Bronchial epithelial cell (primary cell): Measurements from ENCODE around the gene PLCXD1. TPM values are rescaled to one million over a fixed set of nuclear protein-coding genes. Genes with fewer than 3 reads are reported as not detected.
"Not testable (repeated sequence)": the region's sequence is repeated elsewhere in the genome, so short reads cannot be mapped to it uniquely, and the experiment has no call there.

Experiments
- DNase-seq: peaks from one replicate; pipeline ENCODE4 v3.0.0-alpha.2; 2010; ENCODE audit warnings: low read depth
- FAIRE-seq: peaks from 2 replicates; lab custom pipeline; 2011; peaks lifted over from hg19 to GRCh38; lab: Jason Lieb, UNC
- H3K27me3 ChIP-seq: 2 replicates; pipeline ENCODE4 v1.5.1; 2011; ENCODE audit warnings: low read length; ENCODE audit not compliant: control insufficient read depth, insufficient read depth
- H3K36me3 ChIP-seq: 2 replicates; pipeline ENCODE4 v1.5.1; 2011; ENCODE audit warnings: low read length; ENCODE audit not compliant: control insufficient read depth, insufficient read depth
- H3K4me3 ChIP-seq: 2 replicates; pipeline ENCODE4 v1.5.1; 2011; ENCODE audit warnings: mild to moderate bottlenecking, low read depth, low read length, control low read depth
- CTCF ChIP-seq: IDR thresholded peaks from 2 replicates; pipeline ENCODE4 v1.5.1; 2011; ENCODE audit warnings: mild to moderate bottlenecking, moderate library complexity, low read length, control low read depth, inconsistent platforms; ENCODE audit not compliant: insufficient read depth, severe bottlenecking
- total RNA-seq: library from RNA; depleted of rRNA; stranded (reverse); fragments of >200 nt; gene quantifications from 2 replicates; pipeline ENCODE4 v1.2.1, GENCODE V29; 2014

The PLCXD1 gene
- total RNA-seq, 1 donor from 2014 or later, result 3.9 TPM

- H3K36me3 ChIP-seq, result peaks cover 24% of the 10 kb centered on the region
- not testable (repeated sequence) for FAIRE-seq, H3K4me3 ChIP-seq, H3K27me3 ChIP-seq, DNase-seq
Measured at GRCh38 chrX:306614-307251, 25.6 kb downstream of the PLCXD1 start.

- H3K4me3 ChIP-seq, result no peak overlapping the region
- DNase-seq (no peak), FAIRE-seq (no peak)
- H3K27me3 ChIP-seq, result no peaks in the 10 kb centered on the region
- peaks cover 27% of the 10 kb centered on the region for H3K36me3 ChIP-seq
- no peak for TF ChIP-seq CTCF
Measured at GRCh38 chrX:307261-308111, 26.3 kb downstream of the PLCXD1 start.

- no peak for FAIRE-seq
- TF ChIP-seq CTCF, result no peak
- no peak for DNase-seq
Measured at GRCh38 chrX:308821-309520, 27.8 kb downstream of the PLCXD1 start.

GRCh38 chrX:310621-311155, 29.5 kb downstream of the PLCXD1 start:
- FAIRE-seq (no peak), DNase-seq (no peak)
- no peak overlapping the region for H3K4me3 ChIP-seq
- H3K27me3 ChIP-seq, result no peaks in the 10 kb centered on the region
- TF ChIP-seq CTCF, result no peak
- H3K36me3 ChIP-seq, result peaks cover 29% of the 10 kb centered on the region

More at GRCh38 chrX:308821-309520, 27.8 kb downstream of the PLCXD1 start:
- Histone ChIP-seq H3K4me3 (no peak overlapping the region), H3K36me3 (peaks cover 27% of the 10 kb centered on the region), H3K27me3 (no peaks in the 10 kb centered on the region)

GRCh38 chrX:311156-312129, 30.3 kb downstream of the PLCXD1 start:
- H3K4me3 ChIP-seq, result no peak overlapping the region
- no peaks in the 10 kb centered on the region for H3K27me3 ChIP-seq
- FAIRE-seq, result peak; percentile 95
- no peak for DNase-seq
- TF ChIP-seq CTCF, result no peak
- peaks cover 27% of the 10 kb centered on the region for H3K36me3 ChIP-seq
